GM12878 (cell line): ENCODE measurements around the gene TAPBPL. TPM values are rescaled to one million over a fixed set of nuclear protein-coding genes. Genes with fewer than 3 reads are reported as not detected.

Experiments used
- ATF2 ChIP-seq: IDR thresholded peaks from 2 replicates; pipeline ENCODE4 v1.6.1; 2012; ENCODE audit warnings: low read length, inconsistent platforms
- HCFC1 ChIP-seq: fragments of 150-350 bp; IDR thresholded peaks from 2 replicates; pipeline ENCODE4 v1.6.1; 2014; ENCODE audit warnings: low read length
- JUNB ChIP-seq: IDR thresholded peaks from 2 replicates; pipeline ENCODE4 v1.6.1; 2016; ENCODE audit warnings: antibody characterized with exemption, mild to moderate bottlenecking
- KDM1A ChIP-seq: fragments of 200-600 bp; sonication (generic); IDR thresholded peaks from 2 replicates; pipeline ENCODE4 v1.6.1; 2016; ENCODE audit warnings: borderline replicate concordance
- LARP7 ChIP-seq: fragments of 450-650 bp; IDR thresholded peaks from 2 replicates; pipeline ENCODE4 v1.6.1; 2017; ENCODE audit warnings: mild to moderate bottlenecking
- MEF2A ChIP-seq: IDR thresholded peaks from 2 replicates; pipeline ENCODE4 v1.6.1; 2011; ENCODE audit warnings: low read depth, mild to moderate bottlenecking, low read length, moderate library complexity; ENCODE audit not compliant: insufficient read depth
- NFXL1 ChIP-seq: fragments of 450-650 bp; IDR thresholded peaks from 2 replicates; pipeline ENCODE4 v1.6.1; 2017; ENCODE audit warnings: antibody characterized with exemption, mild to moderate bottlenecking, borderline replicate concordance
- NR2C1 ChIP-seq: fragments of 450-650 bp; IDR thresholded peaks from 2 replicates; pipeline ENCODE4 v1.6.1; 2017; ENCODE audit warnings: antibody characterized with exemption, mild to moderate bottlenecking, moderate library complexity
- NRF1 ChIP-seq: conservative IDR thresholded peaks from 2 replicates; pipeline ENCODE4 v1.6.1; 2011; ENCODE audit warnings: mild to moderate bottlenecking, low read depth, low read length, improper control_type of control experiment
- PAX5 ChIP-seq: IDR thresholded peaks from 2 replicates; pipeline ENCODE4 v1.6.1; 2011; ENCODE audit warnings: low read depth, low read length, borderline replicate concordance
- PML ChIP-seq: IDR thresholded peaks from 2 replicates; pipeline ENCODE4 v1.6.1; 2012; ENCODE audit warnings: low read length, inconsistent platforms
- POLR2A ChIP-seq: IDR thresholded peaks from 2 replicates; pipeline ENCODE4 v1.6.1; 2011; ENCODE audit warnings: low read depth, mild to moderate bottlenecking, low read length
- RAD51 ChIP-seq: fragments of 450-650 bp; IDR thresholded peaks from 2 replicates; pipeline ENCODE4 v1.6.1; 2016; ENCODE audit warnings: moderate library complexity, mild to moderate bottlenecking, inconsistent platforms
- RBBP5 ChIP-seq: fragments of 200-600 bp; sonication (generic); conservative IDR thresholded peaks from 2 replicates; pipeline ENCODE4 v1.6.1; 2016
- ZBED1 ChIP-seq: IDR thresholded peaks from 2 replicates; pipeline ENCODE4 v1.6.1; 2016; ENCODE audit warnings: borderline replicate concordance
- polyA plus RNA-seq, 11 experiments: library from polyadenylated mRNA; depleted of rRNA in 4 of 11; unstranded in 6 of 11; stranded (reverse) in 5 of 11; fragments of >200 nt; fragmentation: Nextera tagmentation in 4 of 11; fragmentation: Illumina TruSeq in 1 of 11; extraction: Ambion mirVana in 4 of 11; extraction: Trizol in 1 of 11; gene quantifications; 1 replicate in 1 of 11; 2 replicates in 10 of 11; pipeline versions ENCODE4 v1.2.1 to v1.2.3, GENCODE V29; 2011 to 2016; ENCODE audit warnings: inconsistent platforms in 2 of 11, missing spikeins in 2 of 11, low read depth in 1 of 11
- total RNA-seq, 4 experiments: library from RNA; depleted of rRNA in 3 of 4; stranded (reverse); fragments of >200 nt in 3 of 4; fragmentation: Illumina TruSeq in 1 of 4; extraction: Trizol in 1 of 4; gene quantifications; 2 replicates each; pipeline versions ENCODE4 v1.2.1 to v1.2.3, GENCODE V29; 2013 to 2021
- TF ChIP-seq, protein P1 (sequence below): fragments of 450-650 bp; IDR thresholded peaks from 2 replicates; pipeline ENCODE4 v1.6.1; 2018; ENCODE audit warnings: borderline replicate concordance, mild to moderate bottlenecking; ENCODE audit not compliant: partially characterized antibody

TAPBPL gene
- total and polyA plus RNA-seq, 10 of the 15 experiments (the other 5 are each of a cell fraction or from before 2014, with no cell fraction given) = 12.4 to 45.0 (median 29.9) TPM

- peak; percentile 46; the same call in 1 of the 2 replicates for TF ChIP-seq MEF2A
- no peak for TF ChIP-seq PAX5
- peak; percentile 75 for TF ChIP-seq NRF1
- no peak for TF ChIP-seq JUNB
- peak; percentile 63 for TF ChIP-seq NR2C1
- TF ChIP-seq ATF2 = no peak
- no peak for TF ChIP-seq NFXL1
- TF ChIP-seq POLR2A = peak; percentile 82
- TF ChIP-seq, protein P1, sequence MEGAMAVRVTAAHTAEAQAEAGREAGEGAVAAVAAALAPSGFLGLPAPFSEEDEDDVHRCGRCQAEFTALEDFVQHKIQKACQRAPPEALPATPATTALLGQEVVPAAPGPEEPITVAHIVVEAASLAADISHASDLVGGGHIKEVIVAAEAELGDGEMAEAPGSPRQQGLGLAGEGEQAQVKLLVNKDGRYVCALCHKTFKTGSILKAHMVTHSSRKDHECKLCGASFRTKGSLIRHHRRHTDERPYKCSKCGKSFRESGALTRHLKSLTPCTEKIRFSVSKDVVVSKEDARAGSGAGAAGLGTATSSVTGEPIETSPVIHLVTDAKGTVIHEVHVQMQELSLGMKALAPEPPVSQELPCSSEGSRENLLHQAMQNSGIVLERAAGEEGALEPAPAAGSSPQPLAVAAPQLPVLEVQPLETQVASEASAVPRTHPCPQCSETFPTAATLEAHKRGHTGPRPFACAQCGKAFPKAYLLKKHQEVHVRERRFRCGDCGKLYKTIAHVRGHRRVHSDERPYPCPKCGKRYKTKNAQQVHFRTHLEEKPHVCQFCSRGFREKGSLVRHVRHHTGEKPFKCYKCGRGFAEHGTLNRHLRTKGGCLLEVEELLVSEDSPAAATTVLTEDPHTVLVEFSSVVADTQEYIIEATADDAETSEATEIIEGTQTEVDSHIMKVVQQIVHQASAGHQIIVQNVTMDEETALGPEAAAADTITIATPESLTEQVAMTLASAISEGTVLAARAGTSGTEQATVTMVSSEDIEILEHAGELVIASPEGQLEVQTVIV = no peak
- TF ChIP-seq LARP7 = no peak; the same call in none of the 2 replicates
- no peak for TF ChIP-seq RBBP5
- TF ChIP-seq KDM1A = no peak
- no peak for TF ChIP-seq RAD51
- peak; percentile 48; the same call in 1 of the 2 replicates for TF ChIP-seq HCFC1
- TF ChIP-seq PML = no peak
- TF ChIP-seq ZBED1 = no peak
These were observed at the start of gene TAPBPL (continued) for GRCh38 chr12:6451348-6452244.
